PC-3 (cell line): ENCODE results near the gene SF3B6. TPM values are rescaled to one million over a fixed set of nuclear protein-coding genes. Genes with fewer than 3 reads are reported as not detected.

ENCODE experiments used
- ATAC-seq: fragments of 200-7000 bp; cut with Tn5 transposase; 2 replicates; pipeline ENCODE4 v1.9.1; 2020; ENCODE audit warnings: mild to moderate bottlenecking, moderate library complexity
- BruUV-seq: library from RNA; stranded (reverse); fragments of 400-500 nt; replicated peaks from 2 replicates; lab custom pipeline; 2021; lab: Mats Ljungman, UMichigan
- CTCF ChIA-PET: fragments of 300-600 bp; sonication (Branson Sonifier 250); formaldehyde crosslinking; loops from one replicate; lab custom pipeline; 2022; ENCODE audit warnings: antibody characterized with exemption; lab: Charles Lee
- POLR2A ChIA-PET: fragments of 300-600 bp; sonication (Branson Sonifier 250); formaldehyde crosslinking; loops from one replicate; lab custom pipeline; 2022; ENCODE audit warnings: antibody characterized with exemption; ENCODE audit not compliant: unreplicated experiment; lab: Charles Lee
- DNase-seq: peaks from one replicate; pipeline ENCODE4 v3.0.0-alpha.2; 2015
- H2AFZ ChIP-seq: fragments of 300-600 bp; sonication (generic); 2 replicates; pipeline ENCODE4 v1.6.0; 2016; ENCODE audit warnings: antibody characterized with exemption, low read length
- H3F3A ChIP-seq: fragments of 300-600 bp; sonication (generic); one replicate; pipeline ENCODE4 v1.6.0; 2017; ENCODE audit warnings: antibody characterized with exemption, low read length, control low read depth, mild to moderate bottlenecking; ENCODE audit not compliant: unreplicated experiment
- H3K27ac ChIP-seq: fragments of 300-600 bp; sonication (generic); 2 replicates; pipeline ENCODE4 v1.5.1; 2016; ENCODE audit warnings: mild to moderate bottlenecking, low read length
- H3K27me3 ChIP-seq: fragments of 300-600 bp; sonication (generic); 2 replicates; pipeline ENCODE4 v1.6.1; 2016; ENCODE audit warnings: low read length, mixed read lengths
- H3K36me3 ChIP-seq: fragments of 300-600 bp; sonication (generic); 2 replicates; pipeline ENCODE4 v1.6.1; 2016; ENCODE audit warnings: low read depth, mixed run types, low read length, mixed read lengths
- H3K4me1 ChIP-seq: fragments of 300-600 bp; sonication (generic); 2 replicates; pipeline ENCODE4 v1.5.1; 2016; ENCODE audit warnings: low read length; ENCODE audit not compliant: insufficient read depth
- H3K4me2 ChIP-seq: fragments of 300-600 bp; sonication (generic); 2 replicates; pipeline ENCODE4 v1.6.0; 2016; ENCODE audit warnings: low read length
- H3K4me3 ChIP-seq: fragments of 300-600 bp; sonication (generic); 2 replicates; pipeline ENCODE4 v1.5.1; 2016; ENCODE audit warnings: mild to moderate bottlenecking, low read length, mixed read lengths
- H3K79me2 ChIP-seq: fragments of 300-600 bp; sonication (generic); 2 replicates; pipeline ENCODE4 v1.6.1; 2017; ENCODE audit warnings: low read length, mixed read lengths
- H3K9ac ChIP-seq: fragments of 300-600 bp; sonication (generic); 2 replicates; pipeline ENCODE4 v1.6.0; 2016; ENCODE audit warnings: mild to moderate bottlenecking, low read length
- H3K9me2 ChIP-seq: fragments of 300-600 bp; sonication (generic); replicated peaks from 2 replicates; pipeline ENCODE4 v1.6.1; 2016; ENCODE audit warnings: mixed run types, low read length, mixed read lengths
- H3K9me3 ChIP-seq: fragments of 300-600 bp; sonication (generic); 2 replicates; pipeline ENCODE4 v1.6.1; 2016; ENCODE audit warnings: low read length, mixed read lengths
- H4K20me1 ChIP-seq: fragments of 300-600 bp; sonication (generic); 2 replicates; pipeline ENCODE4 v1.6.1; 2016; ENCODE audit warnings: low read length, mixed read lengths
- CTCF ChIP-seq: fragments of 300-600 bp; sonication (generic); conservative IDR thresholded peaks from 2 replicates; pipeline ENCODE4 v1.5.1; 2017; ENCODE audit warnings: antibody characterized with exemption, low read depth, mild to moderate bottlenecking, low read length
- EZH2 ChIP-seq: fragments of 300-600 bp; sonication (generic); IDR thresholded peaks from one replicate; pipeline ENCODE4 v1.6.1; 2017; ENCODE audit warnings: antibody characterized with exemption, mild to moderate bottlenecking, low read length; ENCODE audit not compliant: unreplicated experiment
- EZH2phosphoT487 ChIP-seq: fragments of 300-600 bp; sonication (generic); IDR thresholded peaks from 2 replicates; pipeline ENCODE4 v1.6.1; 2018; ENCODE audit warnings: mild to moderate bottlenecking, antibody characterized with exemption, low read length, borderline replicate concordance
- intact Hi-C: fragments of 100-400 bp; cut with micrococcal nuclease; formaldehyde crosslinking; loops from 2 replicates; pipeline ENCODE4 v1.9.0; 2023
- total RNA-seq: library from RNA; depleted of rRNA; stranded (reverse); fragments of >200 nt; gene quantifications from 2 replicates; pipeline ENCODE4 v1.2.3, GENCODE V29; 2014

SF3B6 gene
- total RNA-seq, 1 experiment from 2014 or later: 220 TPM

GRCh38 chr2:24088821-24089359 is 12.8 kb upstream of the SF3B6 start:
- H3F3A ChIP-seq: no peaks in the 10 kb centered on the region
- no peaks in the 10 kb centered on the region for H3K79me2 ChIP-seq
- no peak for ATAC-seq
- H3K9ac ChIP-seq: no peak overlapping the region
- POLR2A ChIA-PET: no interaction called here
- TF ChIP-seq EZH2phosphoT487 (no peak), EZH2 (no peak), CTCF (no peak)
- peaks cover 5% of the 10 kb centered on the region; the same call in 1 of the 2 replicates for H3K4me1 ChIP-seq
- H3K27me3 ChIP-seq: no peaks in the 10 kb centered on the region
- H3K27ac ChIP-seq: no peak overlapping the region
- no peak overlapping the region for H2AFZ ChIP-seq
- CTCF ChIA-PET: no interaction called here
- no peak overlapping the region for H3K4me2 ChIP-seq
- no peak overlapping the region for H3K4me3 ChIP-seq
- intact Hi-C loops: no loop called here
- DNase-seq: no peak
- no peaks in the 10 kb centered on the region for H4K20me1 ChIP-seq
- no peaks in the 10 kb centered on the region for H3K36me3 ChIP-seq
- no TSS peak for BruUV-seq
- no peaks in the 10 kb centered on the region for H3K9me3 ChIP-seq
- H3K9me2 ChIP-seq: no peaks in the 10 kb centered on the region

- ChIA-PET POLR2A (no interaction called here), CTCF (no interaction called here)
- TF ChIP-seq EZH2phosphoT487: no peak
- no peak for TF ChIP-seq EZH2
- no peak for TF ChIP-seq CTCF
- Histone ChIP-seq H3K9me3 (no peaks in the 10 kb centered on the region), H3K9me2 (no peaks in the 10 kb centered on the region), H3K27ac (no peak overlapping the region), H2AFZ (no peak overlapping the region), H3K27me3 (no peaks in the 10 kb centered on the region), H3K36me3 (peaks cover 5% of the 10 kb centered on the region), H3K79me2 (peaks cover 10% of the 10 kb centered on the region; the same call in 1 of the 2 replicates), H3K9ac (no peak overlapping the region), H3K4me3 (no peak overlapping the region), H3F3A (no peaks in the 10 kb centered on the region), H4K20me1 (no peaks in the 10 kb centered on the region), H3K4me1 (peaks cover 14% of the 10 kb centered on the region), H3K4me2 (no peak overlapping the region)
- no peak for DNase-seq
- no TSS peak for BruUV-seq
- no peak for ATAC-seq
- intact Hi-C loops: no loop called here
Measured at GRCh38 chr2:24087032-24087431, 10.9 kb upstream of the SF3B6 start.

- Histone ChIP-seq H4K20me1 (no peaks in the 10 kb centered on the region), H3K4me2 (no peak overlapping the region), H3K27ac (no peak overlapping the region), H3K9ac (no peak overlapping the region), H3K9me2 (no peaks in the 10 kb centered on the region), H3K36me3 (peaks cover 5% of the 10 kb centered on the region), H3K79me2 (peaks cover 10% of the 10 kb centered on the region; the same call in 1 of the 2 replicates), H3K4me3 (no peak overlapping the region), H2AFZ (no peak overlapping the region), H3K4me1 (peaks cover 14% of the 10 kb centered on the region), H3F3A (no peaks in the 10 kb centered on the region), H3K27me3 (no peaks in the 10 kb centered on the region), H3K9me3 (no peaks in the 10 kb centered on the region)
- ChIA-PET POLR2A (no interaction called here), CTCF (no interaction called here)
- DNase-seq: no peak
- no peak for ATAC-seq
- no peak for TF ChIP-seq EZH2
- TF ChIP-seq CTCF: no peak
- TF ChIP-seq EZH2phosphoT487: no peak
- intact Hi-C loops: no loop called here
- BruUV-seq: no TSS peak
Measured at GRCh38 chr2:24086241-24086640, 10.1 kb upstream of the SF3B6 start.
